ENCODE results near the gene LRRC41. TPM values are rescaled to one million over a fixed set of nuclear protein-coding genes. Genes with fewer than 3 reads are reported as not detected.

The LRRC41 gene
- total and polyA plus RNA-seq, 2 experiments from 2014 or later, result 20.1 to 69.4 TPM

DNA sequence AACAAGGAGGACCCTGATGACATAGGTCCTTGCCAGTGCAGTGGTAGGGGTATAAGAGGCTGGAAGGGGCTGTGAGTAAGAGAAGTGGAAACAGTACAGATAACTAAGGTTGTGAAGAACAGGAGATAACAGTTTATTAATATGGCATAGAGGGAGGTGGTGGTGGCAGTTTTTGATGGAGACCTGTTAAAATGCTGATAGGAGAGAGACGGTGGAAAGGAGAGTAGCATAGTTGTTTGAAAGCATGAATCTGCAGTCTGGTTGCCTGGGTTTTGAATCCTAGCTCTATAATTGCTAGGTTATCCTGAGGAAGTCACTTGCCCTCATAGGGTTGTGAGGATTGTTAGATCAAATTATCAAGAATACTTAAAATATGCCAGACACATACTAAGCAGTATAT lies 19.4 kb downstream of the LRRC41 start:
- H3K36me3 Mint-ChIP-seq (ENCODE audit: low read depth), result peaks cover 49% of the 10 kb centered on the region
- H3K36me3 ChIP-seq (ENCODE audit: insufficient read depth), result peaks cover 1% of the 10 kb centered on the region
- H4K20me1 ChIP-seq (replicated peaks; ENCODE audit: insufficient read depth), result peaks cover 4% of the 10 kb centered on the region
- H3K27me3 Mint-ChIP-seq (ENCODE audit: insufficient read depth, low read depth, poor library complexity), result peaks cover 14% of the 10 kb centered on the region
- H3K4me2 ChIP-seq, result no peak overlapping the region
- DNase-seq (ENCODE audit: low spot score) (no peak), ATAC-seq (no peak)
- peaks cover 18% of the 10 kb centered on the region for H3K4me1 Mint-ChIP-seq
- H3K27ac Mint-ChIP-seq, result no peak overlapping the region
- H3K4me1 ChIP-seq (ENCODE audit: insufficient read depth), result 0 out of 2 replicates have a peak, but pooled peaks cover 5% of the 10 kb centered on the region
- no peaks in the 10 kb centered on the region for H3K9me3 Mint-ChIP-seq
- H2AFZ ChIP-seq, result no peak overlapping the region
- H3K9me2 ChIP-seq (ENCODE audit: insufficient read depth), result no peaks in the 10 kb centered on the region
- H3F3A ChIP-seq (replicated peaks; ENCODE audit: low read depth), result peaks cover 23% of the 10 kb centered on the region; the same call in 1 of the 2 replicates
- H3K4me3 Mint-ChIP-seq, result no peak overlapping the region
- no peaks in the 10 kb centered on the region for H3K27me3 ChIP-seq (ENCODE audit: insufficient read depth)
- peak overlapping the region; percentile 30; the same call in 1 of the 2 replicates for H3K27ac ChIP-seq (ENCODE audit: low read depth)
- no peak overlapping the region for H3K4me3 ChIP-seq
- TF ChIP-seq CTCF (conservative IDR thresholded peaks at IDR 0.05; ENCODE audit: low read depth in 2 of 2) (no peak), ZNF331 (CRISPR knock-in tag; IDR thresholded peaks at IDR 0.05; ENCODE audit: low read depth) (no peak), JUNB (IDR thresholded peaks at IDR 0.05; ENCODE audit: unreplicated experiment) (no peak), POLR2AphosphoS5 (IDR thresholded peaks at IDR 0.05; ENCODE audit: low read depth) (no peak), EZH2phosphoT487 (IDR thresholded peaks at IDR 0.05; ENCODE audit: unreplicated experiment) (no peak), STAT1 (IDR thresholded peaks at IDR 0.05; ENCODE audit: unreplicated experiment) (no peak), ZNF114 (CRISPR knock-in tag; IDR thresholded peaks at IDR 0.05) (no peak), EZH2 (IDR thresholded peaks at IDR 0.05; ENCODE audit: low read depth, unreplicated experiment) (no peak), ZNF462 (CRISPR knock-in tag; IDR thresholded peaks at IDR 0.05) (no peak), NANOG (IDR thresholded peaks at IDR 0.05; ENCODE audit: borderline replicate concordance) (no peak), CREB1 (CRISPR knock-in tag; IDR thresholded peaks at IDR 0.05; ENCODE audit: low read depth) (no peak)
- TF ChIP-seq, protein P1, sequence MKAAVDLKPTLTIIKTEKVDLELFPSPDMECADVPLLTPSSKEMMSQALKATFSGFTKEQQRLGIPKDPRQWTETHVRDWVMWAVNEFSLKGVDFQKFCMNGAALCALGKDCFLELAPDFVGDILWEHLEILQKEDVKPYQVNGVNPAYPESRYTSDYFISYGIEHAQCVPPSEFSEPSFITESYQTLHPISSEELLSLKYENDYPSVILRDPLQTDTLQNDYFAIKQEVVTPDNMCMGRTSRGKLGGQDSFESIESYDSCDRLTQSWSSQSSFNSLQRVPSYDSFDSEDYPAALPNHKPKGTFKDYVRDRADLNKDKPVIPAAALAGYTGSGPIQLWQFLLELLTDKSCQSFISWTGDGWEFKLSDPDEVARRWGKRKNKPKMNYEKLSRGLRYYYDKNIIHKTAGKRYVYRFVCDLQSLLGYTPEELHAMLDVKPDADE (IDR thresholded peaks at IDR 0.05), result no peak
- TF ChIP-seq, protein P2, sequence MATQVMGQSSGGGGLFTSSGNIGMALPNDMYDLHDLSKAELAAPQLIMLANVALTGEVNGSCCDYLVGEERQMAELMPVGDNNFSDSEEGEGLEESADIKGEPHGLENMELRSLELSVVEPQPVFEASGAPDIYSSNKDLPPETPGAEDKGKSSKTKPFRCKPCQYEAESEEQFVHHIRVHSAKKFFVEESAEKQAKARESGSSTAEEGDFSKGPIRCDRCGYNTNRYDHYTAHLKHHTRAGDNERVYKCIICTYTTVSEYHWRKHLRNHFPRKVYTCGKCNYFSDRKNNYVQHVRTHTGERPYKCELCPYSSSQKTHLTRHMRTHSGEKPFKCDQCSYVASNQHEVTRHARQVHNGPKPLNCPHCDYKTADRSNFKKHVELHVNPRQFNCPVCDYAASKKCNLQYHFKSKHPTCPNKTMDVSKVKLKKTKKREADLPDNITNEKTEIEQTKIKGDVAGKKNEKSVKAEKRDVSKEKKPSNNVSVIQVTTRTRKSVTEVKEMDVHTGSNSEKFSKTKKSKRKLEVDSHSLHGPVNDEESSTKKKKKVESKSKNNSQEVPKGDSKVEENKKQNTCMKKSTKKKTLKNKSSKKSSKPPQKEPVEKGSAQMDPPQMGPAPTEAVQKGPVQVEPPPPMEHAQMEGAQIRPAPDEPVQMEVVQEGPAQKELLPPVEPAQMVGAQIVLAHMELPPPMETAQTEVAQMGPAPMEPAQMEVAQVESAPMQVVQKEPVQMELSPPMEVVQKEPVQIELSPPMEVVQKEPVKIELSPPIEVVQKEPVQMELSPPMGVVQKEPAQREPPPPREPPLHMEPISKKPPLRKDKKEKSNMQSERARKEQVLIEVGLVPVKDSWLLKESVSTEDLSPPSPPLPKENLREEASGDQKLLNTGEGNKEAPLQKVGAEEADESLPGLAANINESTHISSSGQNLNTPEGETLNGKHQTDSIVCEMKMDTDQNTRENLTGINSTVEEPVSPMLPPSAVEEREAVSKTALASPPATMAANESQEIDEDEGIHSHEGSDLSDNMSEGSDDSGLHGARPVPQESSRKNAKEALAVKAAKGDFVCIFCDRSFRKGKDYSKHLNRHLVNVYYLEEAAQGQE (IDR thresholded peaks at IDR 0.05; ENCODE audit: unreplicated experiment), result no peak
- H3K79me2 ChIP-seq (replicated peaks; ENCODE audit: insufficient read depth), result no peaks in the 10 kb centered on the region

All from GM23338 (cell line).